Measurements from ENCODE around the gene OGFRL1. TPM values are rescaled to one million over a fixed set of nuclear protein-coding genes. Genes with fewer than 3 reads are reported as not detected.

OGFRL1 gene
- total RNA-seq, 1 donor from 2014 or later, result 7.5 TPM

GRCh38 chr6:71324194-71324785, 35.7 kb downstream of the OGFRL1 start:
- TF ChIP-seq EZH2 (IDR thresholded peaks at IDR 0.05) (no peak), EZH2phosphoT487 (IDR thresholded peaks at IDR 0.05) (no peak)
- Histone ChIP-seq H2AFZ (replicated peaks) (peak overlapping the region; percentile 60), H3F3A (ENCODE audit: low read depth) (no peaks in the 10 kb centered on the region), H3K9me3 (ENCODE audit: low read depth) (no peaks in the 10 kb centered on the region), H3K27me3 (no peaks in the 10 kb centered on the region), H3K36me3 (no peaks in the 10 kb centered on the region), H3K27ac (no peak overlapping the region), H3K79me2 (ENCODE audit: low read depth) (no peaks in the 10 kb centered on the region), H3K9ac (no peak overlapping the region), H3K4me2 (no peak overlapping the region), H3K4me3 (no peak overlapping the region), H4K20me1 (ENCODE audit: low read depth) (no peaks in the 10 kb centered on the region), H3K4me1 (peaks cover 8% of the 10 kb centered on the region)
- H3K36me3 Mint-ChIP-seq, result peaks cover 5% of the 10 kb centered on the region
- H3K27ac Mint-ChIP-seq, result no peak overlapping the region
- H3K4me3 Mint-ChIP-seq, result no peak overlapping the region
- no peaks in the 10 kb centered on the region for H3K27me3 Mint-ChIP-seq (ENCODE audit: insufficient read depth, low read depth)
- DNase-seq (ENCODE audit: low spot score), result no peak
- no peaks in the 10 kb centered on the region for H3K9me3 Mint-ChIP-seq
- H3K4me1 Mint-ChIP-seq, result peaks cover 7% of the 10 kb centered on the region

GRCh38 chr6:71326611-71327010, 38.0 kb downstream of the OGFRL1 start:
- Mint-ChIP-seq H3K27me3 (ENCODE audit: insufficient read depth, low read depth) (no peaks in the 10 kb centered on the region), H3K9me3 (no peaks in the 10 kb centered on the region), H3K27ac (no peak overlapping the region), H3K36me3 (peaks cover 7% of the 10 kb centered on the region), H3K4me1 (peaks cover 7% of the 10 kb centered on the region), H3K4me3 (no peak overlapping the region)
- Histone ChIP-seq H3F3A (ENCODE audit: low read depth) (no peaks in the 10 kb centered on the region), H3K4me3 (no peak overlapping the region), H3K79me2 (ENCODE audit: low read depth) (no peaks in the 10 kb centered on the region), H4K20me1 (ENCODE audit: low read depth) (no peaks in the 10 kb centered on the region), H3K36me3 (no peaks in the 10 kb centered on the region), H2AFZ (replicated peaks) (no peak overlapping the region), H3K4me1 (peaks cover 8% of the 10 kb centered on the region), H3K27ac (no peak overlapping the region), H3K27me3 (no peaks in the 10 kb centered on the region), H3K4me2 (no peak overlapping the region), H3K9me3 (ENCODE audit: low read depth) (no peaks in the 10 kb centered on the region), H3K9ac (no peak overlapping the region)
- TF ChIP-seq EZH2 (IDR thresholded peaks at IDR 0.05), result no peak
- no peak for TF ChIP-seq CTCF (IDR thresholded peaks at IDR 0.05)
- TF ChIP-seq EZH2phosphoT487 (IDR thresholded peaks at IDR 0.05), result no peak
- no peak for DNase-seq (ENCODE audit: low spot score)

- Histone ChIP-seq H3K36me3 (no peaks in the 10 kb centered on the region), H2AFZ (replicated peaks) (no peak overlapping the region), H3K27me3 (no peaks in the 10 kb centered on the region), H3K4me2 (no peak overlapping the region), H4K20me1 (ENCODE audit: low read depth) (no peaks in the 10 kb centered on the region), H3K9ac (no peak overlapping the region), H3F3A (ENCODE audit: low read depth) (no peaks in the 10 kb centered on the region), H3K79me2 (ENCODE audit: low read depth) (no peaks in the 10 kb centered on the region), H3K4me1 (no peaks in the 10 kb centered on the region), H3K9me3 (ENCODE audit: low read depth) (no peaks in the 10 kb centered on the region), H3K27ac (no peak overlapping the region), H3K4me3 (no peak overlapping the region)
- Mint-ChIP-seq H3K27ac (no peak overlapping the region), H3K4me1 (peaks cover under 1% of the 10 kb centered on the region), H3K36me3 (peaks cover 8% of the 10 kb centered on the region), H3K9me3 (peaks cover under 1% of the 10 kb centered on the region), H3K4me3 (no peak overlapping the region), H3K27me3 (ENCODE audit: insufficient read depth, low read depth) (no peaks in the 10 kb centered on the region)
- TF ChIP-seq EZH2phosphoT487 (IDR thresholded peaks at IDR 0.05), result no peak
- TF ChIP-seq CTCF (IDR thresholded peaks at IDR 0.05), result no peak
- no peak for TF ChIP-seq EZH2 (IDR thresholded peaks at IDR 0.05)
- DNase-seq (ENCODE audit: low spot score), result no peak
These were observed 41.9 kb downstream of the OGFRL1 start for GRCh38 chr6:71330501-71330900.

GRCh38 chr6:71332012-71332411, 43.4 kb downstream of the OGFRL1 start:
- no peak overlapping the region for H3K4me2 ChIP-seq
- no peaks in the 10 kb centered on the region for H3K36me3 ChIP-seq

More at GRCh38 chr6:71332012-71332411, 43.4 kb downstream of the OGFRL1 start:
- Histone ChIP-seq H3K79me2 (ENCODE audit: low read depth) (no peaks in the 10 kb centered on the region), H3K9me3 (ENCODE audit: low read depth) (no peaks in the 10 kb centered on the region), H3K27ac (no peak overlapping the region), H3K9ac (no peak overlapping the region), H3K4me3 (no peak overlapping the region), H3K27me3 (no peaks in the 10 kb centered on the region), H4K20me1 (ENCODE audit: low read depth) (no peaks in the 10 kb centered on the region), H2AFZ (replicated peaks) (no peak overlapping the region), H3F3A (ENCODE audit: low read depth) (no peaks in the 10 kb centered on the region), H3K4me1 (no peaks in the 10 kb centered on the region)
- Mint-ChIP-seq H3K4me1 (peaks cover 3% of the 10 kb centered on the region), H3K4me3 (no peak overlapping the region), H3K9me3 (peaks cover 12% of the 10 kb centered on the region), H3K36me3 (peaks cover 18% of the 10 kb centered on the region), H3K27me3 (ENCODE audit: insufficient read depth, low read depth) (no peaks in the 10 kb centered on the region), H3K27ac (no peak overlapping the region)
- TF ChIP-seq CTCF (IDR thresholded peaks at IDR 0.05), result no peak
- TF ChIP-seq EZH2 (IDR thresholded peaks at IDR 0.05), result no peak
- no peak for TF ChIP-seq EZH2phosphoT487 (IDR thresholded peaks at IDR 0.05)
- DNase-seq (ENCODE audit: low spot score), result no peak

Measured in neural progenitor cell (in vitro differentiated cells).